ENCODE results near the gene CDH23.

DNA sequence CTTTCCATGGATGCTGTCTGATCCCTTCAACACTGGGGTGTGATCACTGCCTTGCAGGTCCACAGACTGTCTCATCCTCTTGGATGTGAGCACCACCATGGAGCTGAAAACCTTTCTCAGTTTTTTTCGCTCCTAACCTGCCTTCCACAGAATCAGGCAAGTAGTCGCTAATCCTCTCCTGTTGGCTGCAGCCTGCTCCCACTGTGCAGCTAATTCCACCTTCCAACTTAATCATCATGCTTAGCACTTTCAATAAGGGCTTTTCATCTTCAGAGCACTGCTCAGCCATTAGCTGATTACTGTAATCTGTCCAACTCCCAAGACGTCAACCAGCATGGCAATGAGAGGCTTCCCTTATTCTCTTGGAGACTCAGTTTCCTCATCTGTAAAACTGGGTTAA lies 15.1 kb upstream of the CDH23 start:
- TF ChIP-seq, protein P1, sequence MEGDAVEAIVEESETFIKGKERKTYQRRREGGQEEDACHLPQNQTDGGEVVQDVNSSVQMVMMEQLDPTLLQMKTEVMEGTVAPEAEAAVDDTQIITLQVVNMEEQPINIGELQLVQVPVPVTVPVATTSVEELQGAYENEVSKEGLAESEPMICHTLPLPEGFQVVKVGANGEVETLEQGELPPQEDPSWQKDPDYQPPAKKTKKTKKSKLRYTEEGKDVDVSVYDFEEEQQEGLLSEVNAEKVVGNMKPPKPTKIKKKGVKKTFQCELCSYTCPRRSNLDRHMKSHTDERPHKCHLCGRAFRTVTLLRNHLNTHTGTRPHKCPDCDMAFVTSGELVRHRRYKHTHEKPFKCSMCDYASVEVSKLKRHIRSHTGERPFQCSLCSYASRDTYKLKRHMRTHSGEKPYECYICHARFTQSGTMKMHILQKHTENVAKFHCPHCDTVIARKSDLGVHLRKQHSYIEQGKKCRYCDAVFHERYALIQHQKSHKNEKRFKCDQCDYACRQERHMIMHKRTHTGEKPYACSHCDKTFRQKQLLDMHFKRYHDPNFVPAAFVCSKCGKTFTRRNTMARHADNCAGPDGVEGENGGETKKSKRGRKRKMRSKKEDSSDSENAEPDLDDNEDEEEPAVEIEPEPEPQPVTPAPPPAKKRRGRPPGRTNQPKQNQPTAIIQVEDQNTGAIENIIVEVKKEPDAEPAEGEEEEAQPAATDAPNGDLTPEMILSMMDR (optimal IDR thresholded peaks at IDR 0.05 in 1 of 3, IDR thresholded peaks at IDR 0.05 in 1 of 3, conservative IDR thresholded peaks at IDR 0.05 in 1 of 3; ENCODE audit: extremely low read depth in 1 of 3, insufficient read depth in 2 of 3, low read length in 3 of 3), result no peak
- no peak for TF ChIP-seq EZH2 (IDR thresholded peaks at IDR 0.05; ENCODE audit: low read length)
